ENCODE results near the gene F11R.
"Not testable (repeated sequence)": the region's sequence is repeated elsewhere in the genome, so short reads cannot be mapped to it uniquely, and the experiment has no call there.

The F11R gene

DNA sequence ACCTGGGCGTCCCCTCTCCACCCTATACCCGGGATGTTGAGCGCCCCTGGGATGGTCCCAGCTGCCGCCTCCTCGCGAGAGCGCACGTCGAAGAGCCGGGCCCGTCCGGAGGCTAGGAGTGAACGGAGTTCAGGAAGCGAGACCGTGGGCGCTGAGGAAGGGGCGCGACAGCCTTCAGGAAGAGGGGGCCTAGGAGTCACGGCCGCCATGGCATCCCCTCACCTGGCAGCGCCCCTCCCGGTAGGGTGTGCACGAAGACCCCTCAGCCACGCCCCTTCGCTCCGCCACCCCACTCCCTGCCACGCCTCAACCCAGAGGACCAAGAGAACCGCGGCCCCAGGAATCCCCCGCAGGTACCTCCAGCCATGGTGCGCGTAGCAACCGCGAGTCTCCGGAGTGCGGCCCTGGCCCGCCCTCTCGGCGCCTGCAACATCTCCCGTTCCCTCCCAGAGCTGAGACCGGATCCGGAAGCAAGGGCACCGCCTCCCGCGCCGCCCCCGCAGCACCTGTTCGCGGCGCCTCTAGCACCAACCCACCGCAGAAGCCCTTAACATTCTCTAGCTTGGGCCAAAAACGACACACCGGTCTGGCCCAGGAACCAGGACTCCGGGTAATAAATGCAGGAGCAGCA, 17.7 kb upstream of the F11R start, which contains the start of gene TSTD1:
TSTD1 (minus strand) TSS at position 442 of the 631 bp plus-strand sequence; CDS start at position 367, 75 bp downstream.
- no peak for TF ChIP-seq PKNOX1 (IDR thresholded peaks at IDR 0.05)
- no peak for TF ChIP-seq NFRKB (IDR thresholded peaks at IDR 0.05)
- TF ChIP-seq ZNF384 (IDR thresholded peaks at IDR 0.05), result no peak
- TF ChIP-seq FOXA1 (IDR thresholded peaks at IDR 0.05), result no peak
- TF ChIP-seq ELF4 (IDR thresholded peaks at IDR 0.05), result no peak
- TF ChIP-seq LEF1 (IDR thresholded peaks at IDR 0.05; ENCODE audit: borderline replicate concordance), result no peak
- no peak for TF ChIP-seq SUZ12 (IDR thresholded peaks at IDR 0.05)
- no peak for TF ChIP-seq TARDBP (IDR thresholded peaks at IDR 0.05)
- no peak for TF ChIP-seq BHLHE40 (IDR thresholded peaks at IDR 0.05; ENCODE audit: borderline replicate concordance)
- TF ChIP-seq FOXM1 (IDR thresholded peaks at IDR 0.05; ENCODE audit: borderline replicate concordance), result no peak
- no peak for TF ChIP-seq HDGF (IDR thresholded peaks at IDR 0.05; ENCODE audit: borderline replicate concordance)
- no peak for TF ChIP-seq L3MBTL2 (conservative IDR thresholded peaks at IDR 0.05)
- TF ChIP-seq CTBP1 (IDR thresholded peaks at IDR 0.05; ENCODE audit: borderline replicate concordance), result no peak
- TF ChIP-seq SP1 (IDR thresholded peaks at IDR 0.05), result no peak
- no peak for TF ChIP-seq ARNT (IDR thresholded peaks at IDR 0.05)
- TF ChIP-seq FOXK2 (IDR thresholded peaks at IDR 0.05), result no peak
- POLR2A ChIA-PET, result interaction anchor here (0.7 kb wide), 1 partner anchor 17 kb away, joined by 3 read pairs; no protein-coding TSS in a partner anchor
- CTCF ChIA-PET, result no interaction called here
- no peak for DNase-seq (ENCODE audit: extremely low spot score)

DNA sequence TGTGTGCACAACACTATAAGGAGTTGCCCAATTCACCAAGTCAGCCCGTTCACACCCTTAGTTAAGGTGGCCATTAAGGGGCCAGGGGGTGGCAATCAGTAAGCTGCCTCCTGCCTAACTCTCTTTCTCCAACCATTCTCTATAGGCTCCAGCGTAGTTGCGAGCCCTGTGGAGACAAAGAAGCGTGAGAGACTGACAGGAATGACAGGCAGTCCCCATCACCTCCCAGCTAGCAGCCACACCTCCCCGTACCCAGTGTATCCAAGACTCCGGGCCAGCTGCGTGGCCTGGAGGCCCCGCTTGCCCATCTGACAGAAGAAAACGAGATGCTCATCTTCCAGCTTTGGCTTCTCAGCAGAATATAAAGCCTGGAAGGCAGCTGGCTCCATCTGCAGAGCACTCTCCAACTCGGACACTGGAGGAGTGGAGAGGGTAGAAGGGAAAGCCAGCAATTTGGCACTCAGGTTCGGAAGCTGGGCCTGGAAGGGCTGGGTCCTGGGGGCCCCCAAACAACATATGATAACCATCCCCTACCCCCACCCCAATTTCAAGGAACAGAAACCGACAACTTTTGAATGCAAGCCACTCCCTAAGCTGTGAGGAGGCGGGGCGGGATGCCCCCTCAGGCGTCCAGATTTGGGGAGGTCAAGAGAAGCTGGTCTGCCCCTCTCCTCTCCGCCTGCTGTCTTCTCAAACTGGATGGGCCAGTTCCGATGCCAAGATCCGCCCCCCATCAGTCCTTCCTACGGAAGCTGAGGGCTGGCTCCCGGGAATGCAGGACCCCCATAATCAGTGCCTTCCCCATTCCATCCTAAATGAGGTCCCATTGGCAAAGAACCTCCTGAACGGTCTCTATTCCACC, 16.9 kb upstream of the F11R start:
- DNase-seq (ENCODE audit: extremely low spot score), result no peak
- POLR2A ChIA-PET, result interaction anchor here (0.7 kb wide), 1 partner anchor 16 kb away, joined by 3 read pairs; no protein-coding TSS in a partner anchor
- CTCF ChIA-PET, result no interaction called here
- TF ChIP-seq FOXM1 (IDR thresholded peaks at IDR 0.05; ENCODE audit: borderline replicate concordance) (no peak), TARDBP (IDR thresholded peaks at IDR 0.05) (no peak), L3MBTL2 (conservative IDR thresholded peaks at IDR 0.05) (no peak), ZNF384 (IDR thresholded peaks at IDR 0.05) (no peak), SP1 (IDR thresholded peaks at IDR 0.05) (no peak), HDGF (IDR thresholded peaks at IDR 0.05; ENCODE audit: borderline replicate concordance) (no peak), SUZ12 (IDR thresholded peaks at IDR 0.05) (no peak), CTBP1 (IDR thresholded peaks at IDR 0.05; ENCODE audit: borderline replicate concordance) (no peak), PKNOX1 (IDR thresholded peaks at IDR 0.05) (no peak), BHLHE40 (IDR thresholded peaks at IDR 0.05; ENCODE audit: borderline replicate concordance) (no peak)

DNA sequence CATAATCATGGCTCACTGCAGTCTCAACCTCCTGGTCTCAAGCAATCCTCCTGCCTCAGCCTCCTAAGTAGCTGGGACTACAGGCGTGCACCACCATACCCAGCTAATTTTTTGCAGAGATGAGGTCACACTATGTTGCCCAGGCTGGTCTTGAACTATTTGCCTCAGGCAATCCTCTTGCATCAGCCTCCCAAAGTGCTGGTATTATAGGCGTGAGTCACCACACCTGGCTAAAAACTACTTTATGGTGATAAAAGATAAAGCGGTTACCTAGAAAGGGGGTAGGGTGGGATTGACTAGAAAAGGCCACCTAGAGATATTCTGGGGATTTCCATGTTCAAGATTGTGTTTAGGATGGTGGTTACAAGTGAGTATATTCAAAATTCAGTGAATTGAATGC, 12.8 kb upstream of the F11R start:
- ChIA-PET POLR2A (interaction anchor here (1.5 to 1.8 kb wide), 2 partner anchors 11 to 12 kb away, joined by 8 to 9 read pairs; partner anchors contain the start of genes F11R and USF1), CTCF (interaction anchor here (0.6 kb wide), 1 partner anchor 315 kb away, joined by 3 read pairs; no protein-coding TSS in a partner anchor)
- TF ChIP-seq LEF1 (IDR thresholded peaks at IDR 0.05; ENCODE audit: borderline replicate concordance), result no peak
- no peak for TF ChIP-seq BHLHE40 (IDR thresholded peaks at IDR 0.05; ENCODE audit: borderline replicate concordance)
- TF ChIP-seq ARNT (IDR thresholded peaks at IDR 0.05), result no peak
- TF ChIP-seq SUZ12 (IDR thresholded peaks at IDR 0.05), result no peak
- no peak for TF ChIP-seq NFRKB (IDR thresholded peaks at IDR 0.05)
- DNase-seq (ENCODE audit: extremely low spot score), result no peak

GRCh38 chr1:161032409-161032808, 11.5 kb upstream of the F11R start:
- DNase-seq (ENCODE audit: extremely low spot score), result no peak
- ChIA-PET CTCF (no interaction called here), POLR2A (interaction anchor here (1.0 to 1.8 kb wide), 3 partner anchors 11 to 85 kb away, joined by 3 to 9 read pairs (median 8); partner anchors contain the start of genes F11R, NIT1, PFDN2 and USF1)
- TF ChIP-seq ELF4 (IDR thresholded peaks at IDR 0.05) (no peak), HDGF (IDR thresholded peaks at IDR 0.05; ENCODE audit: borderline replicate concordance) (no peak), TARDBP (IDR thresholded peaks at IDR 0.05) (no peak), L3MBTL2 (conservative IDR thresholded peaks at IDR 0.05) (no peak), FOXM1 (IDR thresholded peaks at IDR 0.05; ENCODE audit: borderline replicate concordance) (no peak), PKNOX1 (IDR thresholded peaks at IDR 0.05) (no peak), LEF1 (IDR thresholded peaks at IDR 0.05; ENCODE audit: borderline replicate concordance) (no peak), SP1 (IDR thresholded peaks at IDR 0.05) (no peak), ARNT (IDR thresholded peaks at IDR 0.05) (no peak), FOXA1 (IDR thresholded peaks at IDR 0.05) (no peak), NFRKB (IDR thresholded peaks at IDR 0.05) (no peak), BHLHE40 (IDR thresholded peaks at IDR 0.05; ENCODE audit: borderline replicate concordance) (no peak), CTBP1 (IDR thresholded peaks at IDR 0.05; ENCODE audit: borderline replicate concordance) (no peak), ZNF384 (IDR thresholded peaks at IDR 0.05) (no peak), FOXK2 (IDR thresholded peaks at IDR 0.05) (no peak), SUZ12 (IDR thresholded peaks at IDR 0.05) (no peak)

DNA sequence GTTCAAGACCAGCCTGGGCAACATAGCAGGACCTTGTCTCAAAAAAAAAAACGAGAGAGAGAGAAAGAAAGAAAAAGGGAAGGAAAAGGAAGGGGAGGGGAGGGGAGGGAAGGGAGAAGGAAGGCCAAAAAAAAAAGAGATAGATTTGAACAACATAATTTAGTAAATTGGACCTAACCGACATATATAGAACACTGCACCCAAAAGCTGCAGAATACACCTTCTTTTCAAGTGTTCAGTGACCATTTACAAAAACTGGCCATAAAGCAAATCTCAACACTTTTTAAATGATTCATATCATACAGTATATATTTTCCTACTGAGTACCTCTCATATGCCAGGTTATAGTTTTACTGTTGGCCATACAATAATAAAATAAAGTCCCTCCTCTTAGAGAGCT, 10.9 kb upstream of the F11R start:
- ChIA-PET CTCF (no interaction called here), POLR2A (interaction anchor here (1.0 to 1.8 kb wide), 2 partner anchors 11 to 86 kb away, joined by 3 to 9 read pairs; partner anchors contain the start of genes F11R, NIT1 and PFDN2)
- TF ChIP-seq FOXK2 (IDR thresholded peaks at IDR 0.05) (no peak), CTBP1 (IDR thresholded peaks at IDR 0.05; ENCODE audit: borderline replicate concordance) (no peak), SP1 (IDR thresholded peaks at IDR 0.05) (no peak), ELF4 (IDR thresholded peaks at IDR 0.05) (no peak)
- no peak for DNase-seq (ENCODE audit: extremely low spot score)

DNA sequence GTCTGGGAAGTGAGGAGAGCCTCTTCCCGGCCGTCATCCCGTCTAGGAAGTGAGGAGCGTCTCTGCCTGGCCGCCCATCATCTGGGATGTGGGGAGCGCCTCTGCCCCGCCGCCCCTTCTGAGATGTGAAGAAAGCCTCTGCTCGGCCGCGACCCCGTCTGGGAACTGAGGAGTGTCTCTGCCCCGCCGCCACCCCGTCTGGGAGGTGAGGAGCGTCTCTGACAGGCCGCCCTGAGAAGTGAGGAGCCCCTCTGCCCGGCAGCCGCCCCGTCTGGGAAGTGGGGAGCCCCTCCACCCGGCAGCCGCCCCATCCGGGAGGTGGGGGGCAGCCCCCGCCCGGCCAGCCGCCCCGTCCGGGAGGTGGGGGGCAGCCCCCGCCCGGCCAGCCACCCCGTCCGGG, 8.5 kb upstream of the F11R start:
- DNase-seq (ENCODE audit: extremely low spot score); CTCF ChIA-PET: not testable (repeated sequence)
- POLR2A ChIA-PET, result interaction anchor here (1.1 kb wide), 1 partner anchor 8 kb away, joined by 3 read pairs; the partner anchor contains the start of gene F11R

GRCh38 chr1:161026954-161027353, 6.0 kb upstream of the F11R start:
- CTCF ChIA-PET; DNase-seq (ENCODE audit: extremely low spot score); POLR2A ChIA-PET: not testable (repeated sequence)

- ChIA-PET POLR2A (interaction anchor here (2.2 to 2.8 kb wide), 2 partner anchors 10 to 24 kb away, joined by 9 to 32 read pairs; partner anchors contain the start of gene USF1), CTCF (interaction anchor here (0.6 kb wide), 1 partner anchor 48 kb away, joined by 3 read pairs; no protein-coding TSS in a partner anchor)
- not testable (repeated sequence) for DNase-seq (ENCODE audit: extremely low spot score)
These were observed 1.5 kb upstream of the F11R start for GRCh38 chr1:161022432-161022831.

Measured in HEK293T (cell line).